ENCODE results near the gene STIM2.
"Not testable (repeated sequence)": the region's sequence is repeated elsewhere in the genome, so short reads cannot be mapped to it uniquely, and the experiment has no call there.

Gene STIM2

DNA sequence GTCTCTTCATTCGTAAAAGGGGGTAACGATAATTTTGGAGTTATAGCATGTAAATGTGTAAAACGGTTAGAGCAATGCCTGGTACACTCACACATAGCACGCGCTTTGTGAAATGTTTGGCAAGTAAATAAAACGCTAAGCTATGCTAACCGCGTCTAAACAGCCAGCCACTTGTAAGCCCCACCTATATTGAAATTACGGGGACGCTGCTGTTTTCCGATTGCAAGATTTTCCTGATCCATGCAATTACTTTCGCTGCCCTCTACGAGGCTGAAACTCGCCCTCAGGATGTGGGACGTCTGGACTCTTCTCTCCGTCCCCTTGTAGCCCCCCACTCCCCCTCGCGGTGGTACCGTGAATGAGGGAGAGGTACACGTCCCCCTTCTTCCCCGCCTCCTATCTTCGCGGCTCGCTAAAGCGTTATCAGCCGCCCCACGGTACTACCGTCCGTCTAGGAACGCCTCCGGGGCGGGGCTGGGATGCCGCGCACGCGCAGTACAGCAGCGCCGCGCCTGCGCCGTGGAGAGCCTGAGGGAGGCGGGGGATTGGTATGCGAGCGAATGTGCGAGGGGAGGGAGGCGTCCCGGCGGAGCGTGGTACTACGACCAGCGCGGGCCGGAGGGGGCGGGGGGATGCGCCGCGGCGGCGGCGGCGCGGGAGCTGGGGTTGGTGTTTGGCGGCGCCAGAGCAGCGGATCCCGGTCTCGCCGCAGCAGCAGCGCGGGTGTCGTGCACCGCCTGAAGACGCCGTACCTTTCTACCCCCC lies at the start of gene STIM2:
STIM2 (plus strand) TSS at position 685 of the 765 bp plus-strand sequence.
- DNase-seq (ENCODE audit: low read depth in 1 of 2, low spot score in 1 of 2), result peak; percentile 98 to 99

GRCh38 chr4:26811571-26811970 lies 49.1 kb upstream of the STIM2 start:
- not testable (repeated sequence) for DNase-seq (ENCODE audit: low read depth in 1 of 2, low spot score in 1 of 2)

DNA sequence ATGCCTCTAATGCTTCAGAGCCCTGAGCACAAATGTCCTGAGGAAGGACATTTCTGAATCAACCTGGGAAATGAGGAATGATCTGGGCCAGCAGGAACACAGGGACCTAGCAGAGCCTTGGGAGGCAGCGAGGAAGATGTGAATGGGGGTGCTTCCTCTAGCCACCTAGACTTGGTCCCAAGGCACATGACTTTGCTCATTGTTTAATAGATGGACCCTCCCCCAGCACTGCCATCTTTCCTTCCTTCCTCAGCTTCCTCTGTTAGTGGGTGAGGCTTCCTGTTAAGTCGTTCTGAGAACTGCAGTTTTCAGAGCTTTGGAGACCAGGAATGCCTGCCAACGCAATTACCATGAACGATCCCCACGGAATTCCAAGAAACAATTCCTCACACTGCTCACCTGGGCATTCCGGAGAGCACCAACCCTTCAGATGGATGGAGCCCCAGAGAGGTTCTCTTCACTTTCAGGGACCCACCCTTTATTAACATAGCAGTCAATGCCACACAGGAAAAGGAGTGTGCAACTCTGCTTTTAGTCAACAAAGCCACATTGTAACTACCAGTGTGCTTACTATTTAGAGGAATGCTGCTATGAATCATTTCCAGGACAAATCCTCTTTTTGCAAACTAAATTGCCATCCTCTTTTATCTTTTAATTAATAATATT lies 48.5 kb upstream of the STIM2 start:
- no peak for DNase-seq (ENCODE audit: low read depth in 1 of 2, low spot score in 1 of 2)

- DNase-seq (ENCODE audit: low read depth in 1 of 2, low spot score in 1 of 2), result no peak
Measured at GRCh38 chr4:26813698-26814097, 46.9 kb upstream of the STIM2 start.

DNA sequence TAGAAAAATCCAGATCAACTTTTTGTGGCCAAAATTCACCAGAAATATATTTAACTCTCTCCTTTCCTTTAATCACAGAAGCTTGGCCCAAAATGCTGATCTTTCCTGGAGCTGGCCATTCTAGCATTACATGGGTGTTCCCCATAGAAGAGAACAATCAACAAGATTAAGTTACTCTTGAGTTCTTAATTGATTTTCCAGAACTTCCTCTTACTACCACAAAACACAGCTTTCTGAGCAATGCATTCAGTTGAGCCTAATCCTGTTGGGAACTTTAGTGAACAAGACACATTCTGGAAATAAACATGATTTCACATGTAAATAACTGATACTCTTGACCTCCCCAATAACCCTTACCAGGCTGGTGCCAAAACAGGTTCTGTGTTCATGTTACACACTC lies 45.4 kb upstream of the STIM2 start:
- no peak for DNase-seq (ENCODE audit: low read depth in 1 of 2, low spot score in 1 of 2)

DNA sequence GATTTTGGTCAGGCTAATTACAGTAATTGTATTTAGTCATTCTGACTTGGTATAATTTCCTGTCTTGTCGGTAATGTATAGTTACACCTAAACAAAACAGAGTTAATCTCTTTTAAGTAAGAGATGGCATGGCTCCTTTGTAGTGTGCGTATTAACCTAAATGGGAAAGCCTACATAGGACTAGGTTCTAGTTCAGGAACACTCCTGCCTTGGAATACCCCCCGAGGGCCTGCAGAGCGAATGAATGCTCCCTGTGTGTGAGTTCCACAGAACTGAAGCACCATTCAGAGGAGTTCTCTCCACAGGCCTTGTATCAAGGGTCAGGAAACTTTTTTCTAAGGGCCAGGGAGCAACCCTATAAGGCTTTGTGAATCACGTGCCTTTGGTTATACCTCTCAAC lies 44.9 kb upstream of the STIM2 start:
- DNase-seq (ENCODE audit: low read depth in 1 of 2, low spot score in 1 of 2), result no peak

DNA sequence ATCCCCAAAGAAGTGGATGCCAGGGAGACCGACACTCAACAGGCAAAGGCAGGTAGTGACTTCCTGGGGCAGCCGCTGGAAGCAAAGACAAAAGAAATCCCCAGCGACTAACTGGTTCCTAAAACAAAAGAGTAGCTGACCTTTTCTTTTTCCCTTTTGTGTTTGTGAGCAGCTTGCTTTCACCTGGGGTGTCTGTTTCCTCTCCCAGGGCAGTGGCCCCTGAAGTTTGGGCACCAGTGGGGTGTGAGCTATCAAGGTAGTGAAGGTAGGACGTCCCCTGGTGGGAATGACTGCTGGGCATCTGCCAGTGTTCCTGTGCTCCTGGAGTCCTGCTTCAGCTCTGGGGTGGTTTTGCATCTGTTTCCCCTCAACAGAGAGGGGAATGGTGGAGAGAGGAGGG lies 41.6 kb upstream of the STIM2 start:
- no peak for DNase-seq (ENCODE audit: low read depth in 1 of 2, low spot score in 1 of 2)

DNA sequence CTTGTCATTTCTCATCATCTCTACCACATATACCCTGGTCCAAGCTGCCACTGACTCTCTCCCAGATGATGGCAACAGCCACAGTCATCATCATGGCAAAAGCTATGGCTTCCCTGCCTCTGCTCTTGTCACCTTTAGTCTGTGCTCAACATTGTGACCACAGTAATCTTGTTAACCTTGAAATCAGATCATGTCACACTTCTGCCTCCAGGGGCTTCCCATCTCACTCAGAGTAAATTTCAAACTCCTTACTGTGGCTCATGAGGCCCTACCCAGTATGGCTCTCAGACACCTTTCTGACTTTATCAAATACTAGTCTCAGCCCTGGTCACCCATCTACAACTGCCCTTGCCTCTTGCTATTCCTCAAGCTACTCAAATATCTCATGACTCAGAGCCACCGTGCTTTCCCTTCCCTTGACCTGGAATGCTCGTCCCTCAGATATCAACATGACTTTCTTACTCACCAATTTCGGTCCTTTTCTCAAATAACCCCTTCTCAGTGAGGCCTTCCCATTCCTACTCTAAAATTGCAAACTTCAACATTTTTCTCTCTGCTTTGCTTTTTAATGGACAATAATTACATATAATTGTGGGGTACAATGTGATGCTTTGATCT lies 41.1 kb upstream of the STIM2 start:
- DNase-seq (ENCODE audit: low read depth in 1 of 2, low spot score in 1 of 2), result no peak

- no peak for DNase-seq (ENCODE audit: low read depth in 1 of 2, low spot score in 1 of 2)
Measured at GRCh38 chr4:26820346-26820745, 40.3 kb upstream of the STIM2 start.

- DNase-seq (ENCODE audit: low read depth in 1 of 2, low spot score in 1 of 2), result no peak
Measured at GRCh38 chr4:26821031-26821430, 39.6 kb upstream of the STIM2 start.

GRCh38 chr4:26821677-26822503 lies 38.8 kb upstream of the STIM2 start:
- DNase-seq (ENCODE audit: low read depth in 1 of 2, low spot score in 1 of 2), result no peak

- no peak for DNase-seq (ENCODE audit: low read depth in 1 of 2, low spot score in 1 of 2)
Measured at GRCh38 chr4:26822546-26822945, 38.1 kb upstream of the STIM2 start.

- DNase-seq (ENCODE audit: low read depth in 1 of 2, low spot score in 1 of 2), result not testable (repeated sequence)
Measured at GRCh38 chr4:26822974-26823373, 37.7 kb upstream of the STIM2 start.

DNA sequence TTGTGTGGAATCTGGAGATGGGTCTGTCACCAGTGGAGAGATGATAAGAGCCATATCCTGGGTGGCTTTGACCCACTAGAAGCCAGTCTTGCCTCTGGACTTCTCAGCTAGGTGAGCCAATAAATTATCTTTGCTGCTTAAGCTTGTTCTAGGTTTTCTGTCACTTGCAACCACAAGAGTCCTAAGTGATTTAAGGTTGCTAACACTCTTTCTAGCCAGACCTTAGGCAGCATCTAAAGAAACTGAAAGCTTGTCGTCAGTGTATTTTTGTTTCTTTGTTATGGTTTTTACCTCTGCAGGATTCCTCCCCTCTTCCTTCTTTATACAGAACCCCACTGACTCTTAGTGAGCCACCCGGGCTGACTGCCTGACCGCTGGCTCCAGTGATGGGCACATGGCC lies 37.1 kb upstream of the STIM2 start:
- DNase-seq (ENCODE audit: low read depth in 1 of 2, low spot score in 1 of 2), result no peak

GRCh38 chr4:26824667-26825066 lies 36.0 kb upstream of the STIM2 start:
- no peak for DNase-seq (ENCODE audit: low read depth in 1 of 2, low spot score in 1 of 2)

- no peak for DNase-seq (ENCODE audit: low read depth in 1 of 2, low spot score in 1 of 2)
Measured at GRCh38 chr4:26826721-26827120, 33.9 kb upstream of the STIM2 start.

GRCh38 chr4:26827336-26827735 lies 33.3 kb upstream of the STIM2 start:
- DNase-seq (ENCODE audit: low read depth in 1 of 2, low spot score in 1 of 2), result not testable (repeated sequence)

GRCh38 chr4:26827798-26828197 lies 32.8 kb upstream of the STIM2 start:
- DNase-seq (ENCODE audit: low read depth in 1 of 2, low spot score in 1 of 2), result no peak

- no peak for DNase-seq (ENCODE audit: low read depth in 1 of 2, low spot score in 1 of 2)
Measured at GRCh38 chr4:26829018-26829417, 31.6 kb upstream of the STIM2 start.

GRCh38 chr4:26830033-26830432 lies 30.6 kb upstream of the STIM2 start:
- no peak for DNase-seq (ENCODE audit: low read depth in 1 of 2, low spot score in 1 of 2)

DNA sequence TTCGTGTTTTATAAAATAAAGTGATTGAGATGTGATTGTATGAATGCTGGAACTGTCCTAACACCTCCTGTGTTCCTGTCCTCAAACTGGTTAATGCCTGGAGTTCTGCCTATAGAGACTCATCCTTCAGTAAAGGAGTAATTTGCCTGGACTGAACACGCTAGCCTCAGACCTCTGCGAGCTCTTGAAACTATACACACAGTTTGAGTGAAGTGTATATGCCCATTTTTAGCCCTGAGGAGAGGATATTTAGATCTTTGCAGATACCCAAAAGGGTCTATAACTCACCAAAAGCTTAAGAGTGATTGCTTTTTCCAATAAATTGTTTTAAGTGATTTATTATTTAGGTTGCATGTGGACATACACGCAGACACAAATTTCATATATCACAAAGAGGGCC lies 29.9 kb upstream of the STIM2 start:
- DNase-seq (ENCODE audit: low read depth in 1 of 2, low spot score in 1 of 2), result no peak

Measured in stimulated activated CD4-positive, alpha-beta T cell treated with anti-CD3 and anti-CD28 coated beads, Interleukin-15, amount 100 ng/mL, for 1 hour (primary cell).